ENCODE measurements around the gene NSMCE1. TPM values are rescaled to one million over a fixed set of nuclear protein-coding genes. Genes with fewer than 3 reads are reported as not detected.
A peak's percentile ranks its signal among the peaks of the same experiment; 100 is the strongest.

Gene NSMCE1
- total RNA-seq, 1 experiment from 2014 or later, result 45.7 TPM

- no TSS peak for BruUV-seq (replicated peaks)
Observed at GRCh38 chr16:27244363-27244755, 24.2 kb downstream of the NSMCE1 start.

GRCh38 chr16:27243725-27244362, 24.7 kb downstream of the NSMCE1 start:
- intact Hi-C loops (cut with micrococcal nuclease; ENCODE audit: unreplicated experiment), result no loop called here
- no peak for DNase-seq (ENCODE audit: low spot score)
- Histone ChIP-seq H3K36me3 (ENCODE audit: insufficient read depth, low read length, poor library complexity, severe bottlenecking) (no peaks in the 10 kb centered on the region), H3K27me3 (replicated peaks; ENCODE audit: insufficient read depth, low read depth, low read length, poor library complexity) (no peaks in the 10 kb centered on the region), H3K9me3 (ENCODE audit: low read depth, low read length, poor library complexity, severe bottlenecking) (no peaks in the 10 kb centered on the region), H3K4me3 (ENCODE audit: low read depth, low read length, poor library complexity, severe bottlenecking) (no peak overlapping the region), H3K27ac (ENCODE audit: low read depth, low read length, poor library complexity, severe bottlenecking) (peak overlapping the region; percentile 70), H3K4me1 (ENCODE audit: insufficient read depth, low read length, poor library complexity, severe bottlenecking) (peaks cover 37% of the 10 kb centered on the region)
- TF ChIP-seq EZH2 (IDR thresholded peaks at IDR 0.05; ENCODE audit: borderline replicate concordance, low read depth, low read length, poor library complexity, severe bottlenecking), result no peak
- TF ChIP-seq, protein P1, sequence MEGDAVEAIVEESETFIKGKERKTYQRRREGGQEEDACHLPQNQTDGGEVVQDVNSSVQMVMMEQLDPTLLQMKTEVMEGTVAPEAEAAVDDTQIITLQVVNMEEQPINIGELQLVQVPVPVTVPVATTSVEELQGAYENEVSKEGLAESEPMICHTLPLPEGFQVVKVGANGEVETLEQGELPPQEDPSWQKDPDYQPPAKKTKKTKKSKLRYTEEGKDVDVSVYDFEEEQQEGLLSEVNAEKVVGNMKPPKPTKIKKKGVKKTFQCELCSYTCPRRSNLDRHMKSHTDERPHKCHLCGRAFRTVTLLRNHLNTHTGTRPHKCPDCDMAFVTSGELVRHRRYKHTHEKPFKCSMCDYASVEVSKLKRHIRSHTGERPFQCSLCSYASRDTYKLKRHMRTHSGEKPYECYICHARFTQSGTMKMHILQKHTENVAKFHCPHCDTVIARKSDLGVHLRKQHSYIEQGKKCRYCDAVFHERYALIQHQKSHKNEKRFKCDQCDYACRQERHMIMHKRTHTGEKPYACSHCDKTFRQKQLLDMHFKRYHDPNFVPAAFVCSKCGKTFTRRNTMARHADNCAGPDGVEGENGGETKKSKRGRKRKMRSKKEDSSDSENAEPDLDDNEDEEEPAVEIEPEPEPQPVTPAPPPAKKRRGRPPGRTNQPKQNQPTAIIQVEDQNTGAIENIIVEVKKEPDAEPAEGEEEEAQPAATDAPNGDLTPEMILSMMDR (conservative IDR thresholded peaks at IDR 0.05; ENCODE audit: low read depth, low read length), result no peak
- CTCF ChIA-PET, result interaction anchor here (1.1 to 1.6 kb wide), 2 partner anchors 11 to 124 kb away, joined by 3 read pairs; no protein-coding TSS in a partner anchor
- POLR2A ChIA-PET (ENCODE audit: low non-redundant PET), result no interaction called here
- no TSS peak for BruUV-seq (replicated peaks)

More at GRCh38 chr16:27244363-27244755, 24.2 kb downstream of the NSMCE1 start:
- H3K4me3 ChIP-seq (ENCODE audit: low read depth, low read length, poor library complexity, severe bottlenecking), result no peak overlapping the region
- intact Hi-C loops (cut with micrococcal nuclease; ENCODE audit: unreplicated experiment), result no loop called here
- H3K9me3 ChIP-seq (ENCODE audit: low read depth, low read length, poor library complexity, severe bottlenecking), result no peaks in the 10 kb centered on the region
- TF ChIP-seq, protein P1 (conservative IDR thresholded peaks at IDR 0.05; ENCODE audit: low read depth, low read length), result no peak
- TF ChIP-seq EZH2 (IDR thresholded peaks at IDR 0.05; ENCODE audit: borderline replicate concordance, low read depth, low read length, poor library complexity, severe bottlenecking), result no peak
- DNase-seq (ENCODE audit: low spot score), result no peak
- H3K27me3 ChIP-seq (replicated peaks; ENCODE audit: insufficient read depth, low read depth, low read length, poor library complexity), result no peaks in the 10 kb centered on the region
- H3K27ac ChIP-seq (ENCODE audit: low read depth, low read length, poor library complexity, severe bottlenecking), result peak overlapping the region; percentile 70
- no peaks in the 10 kb centered on the region for H3K36me3 ChIP-seq (ENCODE audit: insufficient read depth, low read length, poor library complexity, severe bottlenecking)
- ChIA-PET POLR2A (ENCODE audit: low non-redundant PET) (no interaction called here), CTCF (interaction anchor here (1.1 kb wide), 1 partner anchor 124 kb away, joined by 3 read pairs; no protein-coding TSS in a partner anchor)
- peaks cover 37% of the 10 kb centered on the region for H3K4me1 ChIP-seq (ENCODE audit: insufficient read depth, low read length, poor library complexity, severe bottlenecking)

GRCh38 chr16:27242868-27243590, 25.5 kb downstream of the NSMCE1 start:
- POLR2A ChIA-PET (ENCODE audit: low non-redundant PET), result no interaction called here
- DNase-seq (ENCODE audit: low spot score), result peak; percentile 94

More at GRCh38 chr16:27242868-27243590, 25.5 kb downstream of the NSMCE1 start:
- Histone ChIP-seq H3K36me3 (ENCODE audit: insufficient read depth, low read length, poor library complexity, severe bottlenecking) (no peaks in the 10 kb centered on the region), H3K27ac (ENCODE audit: low read depth, low read length, poor library complexity, severe bottlenecking) (peak overlapping the region; percentile 70), H3K4me1 (ENCODE audit: insufficient read depth, low read length, poor library complexity, severe bottlenecking) (peaks cover 37% of the 10 kb centered on the region), H3K9me3 (ENCODE audit: low read depth, low read length, poor library complexity, severe bottlenecking) (no peaks in the 10 kb centered on the region), H3K4me3 (ENCODE audit: low read depth, low read length, poor library complexity, severe bottlenecking) (peak overlapping the region; percentile 24), H3K27me3 (replicated peaks; ENCODE audit: insufficient read depth, low read depth, low read length, poor library complexity) (no peaks in the 10 kb centered on the region)
- no TSS peak for BruUV-seq (replicated peaks)
- CTCF ChIA-PET, result interaction anchor here (1.6 kb wide), 1 partner anchor 11 kb away, joined by 3 read pairs; no protein-coding TSS in a partner anchor
- intact Hi-C loops (cut with micrococcal nuclease; ENCODE audit: unreplicated experiment), result no loop called here
- TF ChIP-seq, protein P1 (conservative IDR thresholded peaks at IDR 0.05; ENCODE audit: low read depth, low read length), result 0 out of 2 replicates have a peak, but pooled peaks have one; percentile 16
- TF ChIP-seq EZH2 (IDR thresholded peaks at IDR 0.05; ENCODE audit: borderline replicate concordance, low read depth, low read length, poor library complexity, severe bottlenecking), result no peak

All from A673 (cell line).